Right lobe of liver (tissue), 4 donors: ENCODE data around the gene ZNF155.

Experiments
- CTCF ChIP-seq, 4 donors: fragments of 200-600 bp in 3 of 4; fragments of 450-650 bp in 1 of 4; IDR thresholded peaks; one replicate each; pipeline versions ENCODE4 v1.5.1 to v1.8.0; 2016 to 2022; ENCODE audit warnings: antibody characterized with exemption in 4 of 4, mild to moderate bottlenecking in 2 of 4
- POLR2A ChIP-seq: fragments of 450-650 bp; IDR thresholded peaks from one replicate; pipeline ENCODE4 v1.6.1; 2017; ENCODE audit warnings: antibody characterized with exemption, mild to moderate bottlenecking
- donor health status: DM: no; HTN: no; CAD: no.
- donor health status: DM: no; HTN: no; CAD: no.
- donor health status: DM: no; HTN: yes; CAD: no.

- no peak for TF ChIP-seq CTCF (IDR thresholded peaks at IDR 0.05)
- no peak for TF ChIP-seq POLR2A
These were observed 42.8 kb upstream of the ZNF155 start for GRCh38 chr19:43941209-43941608.
